H1 (cell line): ENCODE results near the gene USP10. TPM values are rescaled to one million over a fixed set of nuclear protein-coding genes. Genes with fewer than 3 reads are reported as not detected.

Source experiments
- CTCF ChIA-PET: fragments of 300-600 bp; sonication (Branson Sonifier 250); formaldehyde crosslinking; loops from one replicate; lab custom pipeline; 2021; ENCODE audit not compliant: partially characterized antibody; lab: Charles Lee
- POLR2A ChIA-PET: fragments of 300-600 bp; sonication (Branson Sonifier 250); formaldehyde crosslinking; loops from one replicate; lab custom pipeline; 2021; ENCODE audit warnings: inconsistent platforms; ENCODE audit not compliant: partially characterized antibody; lab: Charles Lee
- DNase-seq, 2 experiments: peaks; one replicate each; pipeline versions ENCODE4 v3.0.0 to v3.0.0-alpha.2; 2010 to 2022; ENCODE audit warnings: low spot score in 2 of 2, low read depth in 1 of 2, mixed read lengths in 1 of 2
- FAIRE-seq: peaks from 2 replicates; lab custom pipeline; 2011; peaks lifted over from hg19 to GRCh38; lab: Jason Lieb, UNC
- H2AFZ ChIP-seq: 2 replicates; pipeline ENCODE4 v1.8.1; 2012; ENCODE audit warnings: low read length, inconsistent platforms
- H2AK5ac ChIP-seq: 2 replicates; pipeline ENCODE4 v1.6.1; 2013; ENCODE audit warnings: low read depth, low read length
- H2BK120ac ChIP-seq: replicated peaks from 2 replicates; pipeline ENCODE3; 2013; ENCODE audit warnings: low read depth, low read length, inconsistent platforms
- H2BK12ac ChIP-seq: 2 replicates; pipeline ENCODE4 v1.6.1; 2013; ENCODE audit warnings: low read depth, low read length
- H2BK15ac ChIP-seq: 2 replicates; pipeline ENCODE4 v1.6.1; 2013; ENCODE audit warnings: low read length
- H2BK20ac ChIP-seq: 2 replicates; pipeline ENCODE4 v1.6.1; 2013; ENCODE audit warnings: low read length
- H2BK5ac ChIP-seq: 2 replicates; pipeline ENCODE4 v1.6.1; 2013; ENCODE audit warnings: low read depth, low read length
- H3K14ac ChIP-seq: 2 replicates; pipeline ENCODE4 v1.6.1; 2013; ENCODE audit warnings: inconsistent platforms; ENCODE audit not compliant: insufficient read length
- H3K18ac ChIP-seq: 2 replicates; pipeline ENCODE4 v1.6.1; 2013; ENCODE audit warnings: low read length; ENCODE audit errors: extremely low read depth
- H3K23ac ChIP-seq: 2 replicates; pipeline ENCODE4 v1.6.1; 2013; ENCODE audit warnings: inconsistent platforms; ENCODE audit not compliant: insufficient read length
- H3K23me2 ChIP-seq: 2 replicates; pipeline ENCODE4 v1.6.1; 2013; ENCODE audit warnings: low read depth, low read length
- H3K27ac ChIP-seq: 2 replicates; pipeline ENCODE4 v1.6.1; 2011; ENCODE audit warnings: low read depth, low read length, inconsistent platforms
- H3K27me3 ChIP-seq, 4 experiments: replicated peaks in 1 of 4; 1 replicate in 1 of 4; 2 replicates in 3 of 4; pipeline versions ENCODE4 v1.6.1 to v1.8.1; 2011 to 2013; ENCODE audit warnings: low read length in 3 of 4, mild to moderate bottlenecking in 3 of 4, inconsistent platforms in 2 of 4, mixed read lengths in 2 of 4, moderate library complexity in 1 of 4; ENCODE audit not compliant: control insufficient read depth in 3 of 4, insufficient read depth in 3 of 4; ENCODE audit errors: extremely low read depth in 1 of 4
- H3K36me3 ChIP-seq, 4 experiments: 2 replicates each; pipeline versions ENCODE4 v1.6.1 to v1.8.1; 2011 to 2013; ENCODE audit warnings: mild to moderate bottlenecking in 4 of 4, low read length in 3 of 4, moderate library complexity in 2 of 4, control low read depth in 1 of 4, inconsistent platforms in 1 of 4; ENCODE audit not compliant: insufficient read depth in 4 of 4, control insufficient read depth in 2 of 4
- H3K4ac ChIP-seq: replicated peaks from 2 replicates; pipeline ENCODE3; 2013; ENCODE audit warnings: low read length, low read depth, mixed read lengths, inconsistent platforms; ENCODE audit not compliant: insufficient read length
- H3K4me1 ChIP-seq, 4 experiments: replicated peaks in 1 of 4; 1 replicate in 1 of 4; 2 replicates in 3 of 4; pipeline versions ENCODE4 v1.6.1 to v1.8.1; 2011 to 2013; ENCODE audit warnings: low read length in 3 of 4, inconsistent platforms in 2 of 4, mixed read lengths in 1 of 4; ENCODE audit not compliant: insufficient read depth in 4 of 4, control insufficient read depth in 3 of 4
- H3K4me2 ChIP-seq, 2 experiments: 2 replicates each; pipeline versions ENCODE4 v1.6.1 to v1.8.1; 2011 to 2013; ENCODE audit warnings: low read depth in 2 of 2, low read length in 2 of 2, control low read depth in 1 of 2, inconsistent platforms in 1 of 2, mild to moderate bottlenecking in 1 of 2; ENCODE audit not compliant: insufficient read depth in 1 of 2
- H3K4me3 ChIP-seq, 4 experiments: fragments of 200-600, 300-600 bp in 1 of 4; sonication (generic), shearing (Covaris generic), sonication (Bioruptor Twin) in 1 of 4; 2 replicates each; pipeline versions ENCODE4 v1.5.1 to v1.8.1; 2011 to 2016; ENCODE audit warnings: low read length in 4 of 4, low read depth in 3 of 4, control low read depth in 2 of 4, inconsistent platforms in 2 of 4, mild to moderate bottlenecking in 2 of 4, mixed read lengths in 1 of 4, moderate library complexity in 1 of 4; ENCODE audit not compliant: insufficient read depth in 2 of 4; ENCODE audit errors: extremely low read depth in 1 of 4
- H3K56ac ChIP-seq: replicated peaks from 2 replicates; pipeline ENCODE3; 2013; ENCODE audit warnings: low read depth, mild to moderate bottlenecking, mixed read lengths, low read length, inconsistent platforms; ENCODE audit not compliant: insufficient read length
- H3K79me1 ChIP-seq: 2 replicates; pipeline ENCODE4 v1.6.1; 2013; ENCODE audit warnings: low read depth, low read length, control low read depth
- H3K79me2 ChIP-seq, 2 experiments: 2 replicates each; pipeline versions ENCODE4 v1.6.1 to v1.8.1; 2012 to 2013; ENCODE audit warnings: low read length in 2 of 2, mild to moderate bottlenecking in 2 of 2, inconsistent platforms in 1 of 2; ENCODE audit not compliant: insufficient read depth in 2 of 2, control insufficient read depth in 1 of 2
- H3K9ac ChIP-seq, 4 experiments: replicated peaks in 1 of 4; 1 replicate in 1 of 4; 2 replicates in 3 of 4; pipeline versions ENCODE4 v1.6.1 to v1.8.1; 2011 to 2013; ENCODE audit warnings: low read depth in 3 of 4, low read length in 3 of 4, control low read depth in 2 of 4, mild to moderate bottlenecking in 2 of 4, moderate library complexity in 2 of 4, inconsistent platforms in 1 of 4; ENCODE audit errors: extremely low read depth in 1 of 4
- H3K9me3 ChIP-seq, 2 experiments: 2 replicates each; pipeline versions ENCODE4 v1.6.1 to v1.8.1; 2012 to 2013; ENCODE audit warnings: mild to moderate bottlenecking in 2 of 2, moderate library complexity in 2 of 2, control low read depth in 1 of 2, inconsistent platforms in 1 of 2, low read depth in 1 of 2, low read length in 1 of 2, mixed read lengths in 1 of 2; ENCODE audit not compliant: insufficient read depth in 2 of 2
- H4K20me1 ChIP-seq, 2 experiments: replicated peaks in 1 of 2; 2 replicates each; pipeline versions ENCODE3 to v1.8.1; 2011 to 2013; ENCODE audit warnings: inconsistent platforms in 2 of 2, low read length in 2 of 2, mild to moderate bottlenecking in 1 of 2; ENCODE audit not compliant: insufficient read depth in 2 of 2, control insufficient read depth in 1 of 2
- H4K5ac ChIP-seq: 2 replicates; pipeline ENCODE4 v1.6.1; 2013; ENCODE audit warnings: low read length, low read depth, mixed read lengths, inconsistent platforms; ENCODE audit not compliant: insufficient read length
- H4K8ac ChIP-seq: 2 replicates; pipeline ENCODE4 v1.8.0; 2013; ENCODE audit warnings: mild to moderate bottlenecking, moderate library complexity, low read length, inconsistent platforms; ENCODE audit not compliant: insufficient read depth; ENCODE audit errors: extremely low read depth
- H4K91ac ChIP-seq: replicated peaks from 2 replicates; pipeline ENCODE3; 2013; ENCODE audit warnings: low read length, mixed read lengths, inconsistent platforms; ENCODE audit not compliant: insufficient read length
- ATF3 ChIP-seq: IDR thresholded peaks from 2 replicates; pipeline ENCODE4 v1.6.1; 2011; ENCODE audit warnings: low read depth, mild to moderate bottlenecking, low read length; ENCODE audit not compliant: insufficient read depth
- E2F6 ChIP-seq: IDR thresholded peaks from 2 replicates; pipeline ENCODE4 v1.6.1; 2012; ENCODE audit warnings: inconsistent platforms
- EGR1 ChIP-seq: IDR thresholded peaks from 2 replicates; pipeline ENCODE4 v1.6.1; 2011; ENCODE audit warnings: low read depth, low read length, borderline replicate concordance
- MAX ChIP-seq: IDR thresholded peaks from 2 replicates; pipeline ENCODE4 v1.6.1; 2012; ENCODE audit warnings: inconsistent platforms
- POU5F1 ChIP-seq: IDR thresholded peaks from 2 replicates; pipeline ENCODE4 v1.6.1; 2011; ENCODE audit warnings: low read depth, mild to moderate bottlenecking, low read length, moderate library complexity
- RXRA ChIP-seq: IDR thresholded peaks from 2 replicates; pipeline ENCODE4 v1.6.1; 2011; ENCODE audit warnings: low read depth, mild to moderate bottlenecking, low read length, moderate library complexity; ENCODE audit not compliant: insufficient read depth
- SIX5 ChIP-seq: IDR thresholded peaks from 2 replicates; pipeline ENCODE4 v1.6.1; 2011; ENCODE audit warnings: mild to moderate bottlenecking, low read depth, low read length
- SP4 ChIP-seq: IDR thresholded peaks from 2 replicates; pipeline ENCODE4 v1.6.1; 2012; ENCODE audit warnings: low read length, inconsistent platforms
- TAF7 ChIP-seq: optimal IDR thresholded peaks from 2 replicates; pipeline ENCODE3; 2011; ENCODE audit warnings: low read depth, mild to moderate bottlenecking, inconsistent platforms, low read length, moderate library complexity, borderline replicate concordance
- TBP ChIP-seq: IDR thresholded peaks from 2 replicates; pipeline ENCODE4 v1.6.1; 2011; ENCODE audit warnings: low read depth, low read length, improper control_type of control experiment
- TEAD4 ChIP-seq: IDR thresholded peaks from 2 replicates; pipeline ENCODE4 v1.6.1; 2012; ENCODE audit warnings: low read depth, low read length, inconsistent platforms, mixed read lengths
- USF2 ChIP-seq: IDR thresholded peaks from 2 replicates; pipeline ENCODE4 v1.6.1; 2011; ENCODE audit warnings: low read length, improper control_type of control experiment
- WGBS, 2 experiments: shearing (Covaris generic) in 1 of 2; methylation state at CpG; one replicate each; pipeline versions ENCODE4 v1.1.6 to v1.1.7; 2013 to 2015; ENCODE audit warnings: low lambda C conversion rate in 2 of 2, mixed read lengths in 2 of 2, inconsistent platforms in 1 of 2, low coverage in 1 of 2, missing lambda C conversion rate in 1 of 2; ENCODE audit not compliant: insufficient replicate concordance in 2 of 2, insufficient coverage in 1 of 2, insufficient read length in 1 of 2; ENCODE audit errors: extremely low coverage in 1 of 2, missing lambda C conversion rate in 1 of 2; 5-methylcytosine and 5-hydroxymethylcytosine counted together
- polyA plus RNA-seq, 7 experiments: library from polyadenylated mRNA; depleted of rRNA in 3 of 7; stranded (reverse) in 5 of 7; unstranded in 2 of 7; fragments of >200 nt in 5 of 7; fragments of 200-250 nt in 2 of 7; gene quantifications; 1 replicate in 5 of 7; 2 replicates in 1 of 7; 4 replicates in 1 of 7; pipeline versions ENCODE4 v1.2.1 to v1.2.3, GENCODE V29; 2011 to 2013; ENCODE audit warnings: missing spikeins in 2 of 7, mixed read lengths in 2 of 7
- total RNA-seq: library from RNA; stranded (reverse); fragmentation: NEBNext Ultra II Directional; extraction: Animal tissue kit (Norgen Biotek cat#: 25700); gene quantifications from 2 replicates; pipeline ENCODE4 v1.2.1, GENCODE V29; 2021

USP10 gene
- total and polyA plus RNA-seq, 2 of the 8 experiments (the other 6 are each of a cell fraction or from before 2014, with no cell fraction given) = 171 to 195 TPM

GRCh38 chr16:84710686-84711085 is 10.9 kb downstream of the USP10 start:
- DNase-seq (no peak), FAIRE-seq (no peak)
- ChIA-PET POLR2A (interaction anchor here (4.9 kb wide), 1 partner anchor 10 kb away, joined by 32 read pairs; no protein-coding TSS in a partner anchor), CTCF (interaction anchor here (1.0 to 8.7 kb wide), 6 partner anchors 10 to 39 kb away, joined by 3 to 71 read pairs (median 16); no protein-coding TSS in a partner anchor)
- Histone ChIP-seq H3K4me1 (peaks cover 2 to 25% (median 22%) of the 10 kb centered on the region in 4 experiments), H4K91ac (no peak overlapping the region), H2AFZ (no peak overlapping the region), H3K27ac (no peak overlapping the region), H2AK5ac (no peak overlapping the region), H3K23ac (no peak overlapping the region), H3K9ac (no peak overlapping the region), H3K79me2 (peaks cover 57 to 98% of the 10 kb centered on the region in 2 experiments), H3K23me2 (no peaks in the 10 kb centered on the region), H3K14ac (no peak overlapping the region), H3K9me3 (no peaks in the 10 kb centered on the region), H3K4me3 (no peak overlapping the region), H3K27me3 (no peaks in the 10 kb centered on the region), H3K4me2 (no peak overlapping the region), H3K56ac (no peak overlapping the region), H3K18ac (no peak overlapping the region), H4K20me1 (peaks cover 49 to 50% of the 10 kb centered on the region in 2 experiments), H2BK20ac (no peak overlapping the region), H4K5ac (no peak overlapping the region), H3K4ac (no peak overlapping the region), H2BK15ac (no peak overlapping the region), H4K8ac (no peak overlapping the region), H2BK120ac (no peak overlapping the region), H3K79me1 (peaks cover 25% of the 10 kb centered on the region), H2BK12ac (no peak overlapping the region), H2BK5ac (no peak overlapping the region), H3K36me3 (no peaks in the 10 kb centered on the region; a peak in 1 of 8 replicates)
- WGBS, 2 experiments = 86% methylated on average over 11 of the region's 11 CpGs; no CpG with 5 or more reads in 1 of the 2 experiments
- TF ChIP-seq MAX (no peak), EGR1 (no peak), E2F6 (no peak), TEAD4 (no peak), SP4 (no peak), TBP (no peak), RXRA (no peak), SIX5 (no peak), POU5F1 (no peak), ATF3 (no peak), USF2 (no peak), TAF7 (no peak)
